NCI-H1436 treated with DMSO at 0.1 percent for 48 hours (cell line): Measurements from ENCODE around the gene LY6G6F.

Experiments
- DNase-seq: peaks from one replicate; lab custom pipeline; 2025; lab: John Stamatoyannopoulos, UW

Gene LY6G6F, protein sequence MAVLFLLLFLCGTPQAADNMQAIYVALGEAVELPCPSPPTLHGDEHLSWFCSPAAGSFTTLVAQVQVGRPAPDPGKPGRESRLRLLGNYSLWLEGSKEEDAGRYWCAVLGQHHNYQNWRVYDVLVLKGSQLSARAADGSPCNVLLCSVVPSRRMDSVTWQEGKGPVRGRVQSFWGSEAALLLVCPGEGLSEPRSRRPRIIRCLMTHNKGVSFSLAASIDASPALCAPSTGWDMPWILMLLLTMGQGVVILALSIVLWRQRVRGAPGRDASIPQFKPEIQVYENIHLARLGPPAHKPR

GRCh38 chr6:31706599-31706998 lies at the start of gene LY6G6F:
Gene LY6G6F, plus strand, starts transcription at chr6:31706866. Its CDS starts 41 bp downstream, at chr6:31706907.
- DNase-seq, result no peak

DNA sequence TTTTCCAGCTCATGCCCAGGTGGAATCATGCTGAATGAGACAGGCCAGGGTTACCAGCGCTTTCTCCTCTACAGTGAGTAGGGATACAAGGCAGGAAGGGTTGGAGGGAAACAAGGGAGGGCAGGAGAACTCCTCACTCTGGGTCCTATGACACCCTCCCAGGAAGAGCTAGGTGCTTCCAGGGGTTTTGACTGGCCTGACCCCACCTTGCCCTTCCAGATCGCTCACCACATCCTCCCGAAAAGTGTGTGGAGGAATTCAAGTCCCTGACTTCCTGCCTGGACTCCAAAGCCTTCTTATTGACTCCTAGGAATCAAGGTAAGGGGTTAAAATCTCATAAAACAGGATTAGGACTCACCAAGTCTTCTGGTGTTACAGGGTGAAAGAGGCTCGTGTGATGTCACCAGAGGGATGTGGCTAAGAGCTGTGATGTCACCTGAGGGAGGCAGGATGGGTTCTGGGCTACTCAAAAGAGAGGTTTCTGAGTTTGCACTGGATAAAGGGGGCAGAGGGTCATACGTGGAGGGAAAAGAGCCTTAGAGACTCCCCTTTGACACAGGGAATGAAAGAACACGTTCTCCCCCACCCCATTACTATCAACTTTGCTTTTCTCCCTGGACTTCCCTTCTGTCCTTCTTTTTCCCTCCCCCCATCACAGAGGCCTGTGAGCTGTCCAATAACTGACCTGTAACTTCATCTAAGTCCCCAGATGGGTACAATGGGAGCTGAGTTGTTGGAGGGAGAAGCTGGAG lies 49.1 kb upstream of the LY6G6F start:
- no peak for DNase-seq

- no peak for DNase-seq
Observed at GRCh38 chr6:31658158-31658688, 48.4 kb upstream of the LY6G6F start.

- DNase-seq, result no peak
Observed at GRCh38 chr6:31658983-31659648, 47.5 kb upstream of the LY6G6F start.

DNA sequence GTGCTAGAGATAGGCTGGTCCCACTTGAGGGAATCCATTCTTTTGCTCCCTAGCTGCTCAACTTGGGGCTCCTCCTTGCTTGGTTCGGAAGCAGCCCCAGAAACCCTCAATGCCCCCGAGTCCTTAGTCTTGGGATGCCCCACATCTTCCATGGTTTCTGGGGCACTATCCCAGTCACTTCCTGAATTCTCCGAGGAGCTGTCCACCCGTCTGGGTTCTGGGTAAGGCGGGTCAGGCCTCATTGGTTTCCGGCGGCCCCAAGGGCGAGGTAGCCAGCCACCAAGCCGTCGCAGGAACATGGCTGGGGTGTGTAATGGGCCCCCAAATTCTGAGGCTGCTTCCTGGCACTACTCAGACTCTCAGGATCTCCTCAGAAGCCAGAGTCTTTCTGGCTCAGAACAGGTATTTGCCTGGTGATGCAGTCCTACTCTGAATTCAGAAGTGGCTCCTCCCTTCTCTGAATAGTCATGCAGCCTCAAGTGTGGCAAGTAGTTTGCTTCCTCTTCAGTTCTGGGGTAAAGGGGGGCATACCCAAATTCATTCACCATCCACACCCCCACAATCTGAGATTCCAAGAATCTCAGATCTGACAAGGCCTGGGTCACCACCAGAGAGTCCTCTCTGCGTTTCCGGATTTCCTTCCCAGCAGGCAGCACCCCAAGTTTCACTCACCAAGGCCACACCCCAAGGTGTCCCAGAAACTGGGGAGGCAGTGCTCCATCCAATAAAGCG lies 46.9 kb upstream of the LY6G6F start:
- no peak for DNase-seq

DNA sequence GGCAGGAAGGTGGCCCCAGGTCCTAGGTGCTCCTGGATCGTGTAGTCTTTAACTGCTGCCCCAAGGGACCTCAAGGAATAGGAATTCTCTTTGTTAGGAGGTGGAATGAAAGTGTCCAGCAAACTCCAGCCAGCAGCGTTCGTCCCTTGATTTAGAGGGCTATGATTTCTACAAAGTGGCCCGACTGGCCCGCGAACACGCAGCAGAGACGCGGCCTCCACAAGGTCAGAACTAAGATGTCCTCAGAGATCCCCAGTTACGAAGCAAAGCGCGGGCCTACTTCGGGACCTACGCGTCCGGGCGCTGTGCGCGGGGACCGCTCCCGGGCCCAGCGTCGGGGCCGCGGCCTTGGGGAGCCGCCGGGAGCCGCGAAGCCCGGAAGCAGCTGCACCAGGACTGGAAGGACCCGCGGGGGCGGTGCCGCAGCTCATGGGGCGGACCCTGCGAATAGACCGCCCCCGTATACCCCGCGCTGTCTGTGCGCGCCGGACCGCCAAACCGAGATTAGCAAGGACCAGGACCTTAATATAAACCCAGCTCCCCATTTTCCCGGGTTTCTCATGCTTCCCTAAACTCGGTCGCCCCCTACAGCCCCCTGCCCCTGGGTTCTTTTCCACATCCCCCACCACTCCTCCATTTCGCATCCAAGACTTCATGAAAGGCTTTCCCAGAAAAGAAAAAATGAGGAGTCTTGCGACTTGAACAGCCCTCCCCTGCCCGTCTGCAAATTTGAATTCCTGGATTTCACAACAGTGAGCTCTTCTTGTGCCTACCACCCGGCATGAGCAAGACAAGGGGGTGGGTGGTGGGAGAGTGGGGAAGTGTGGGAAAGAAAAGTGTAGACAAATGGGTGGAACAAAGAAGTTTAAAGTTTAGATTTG lies 46.0 kb upstream of the LY6G6F start, which contains the start of gene C6orf47:
Gene C6orf47 (minus strand): TSS at position 398 of the 881 bp plus-strand sequence. CDS start 831 bp downstream, outside the sequence.
- DNase-seq, result no peak

DNA sequence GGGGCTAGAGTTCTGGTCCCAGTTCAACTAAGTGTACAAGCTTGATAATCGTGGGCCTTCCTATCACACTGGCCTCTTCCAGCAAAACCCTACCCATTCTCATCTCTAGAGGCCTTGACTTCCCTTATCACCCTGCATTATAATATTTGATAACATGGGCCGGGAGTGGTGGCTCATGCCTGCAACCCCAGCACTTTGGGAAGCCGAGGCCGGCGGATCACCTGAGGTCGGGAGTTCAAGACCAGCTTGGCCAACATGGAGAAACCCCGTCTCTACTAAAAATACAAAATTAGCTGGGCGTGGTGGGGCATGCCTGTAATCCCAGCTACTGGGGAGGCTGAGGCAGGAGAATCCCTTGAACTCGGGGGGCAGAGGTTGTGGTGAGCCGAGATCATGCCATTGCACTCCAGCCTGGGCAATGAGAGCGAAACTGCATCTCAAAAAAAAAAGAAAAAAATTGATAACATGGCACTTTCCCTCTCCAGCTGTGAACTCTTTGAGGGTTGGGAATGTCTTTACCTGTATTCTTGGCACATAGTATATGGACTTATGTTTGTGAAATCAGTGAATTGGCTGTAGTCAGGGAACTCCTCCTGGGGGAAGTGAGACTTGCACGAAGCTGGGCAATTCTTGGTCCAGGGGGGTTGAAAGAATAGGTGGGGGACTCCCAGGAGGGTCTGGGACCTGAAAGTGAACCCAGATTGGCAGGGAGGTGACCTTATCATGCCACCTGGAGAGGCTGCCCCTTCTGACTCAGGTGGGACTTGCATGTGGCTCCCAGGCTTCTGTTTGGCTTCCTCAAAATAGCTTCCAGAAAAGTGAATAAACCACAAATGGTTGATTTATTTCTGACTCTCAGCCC lies 45.2 kb upstream of the LY6G6F start:
- DNase-seq, result no peak

- no peak for DNase-seq
Observed at GRCh38 chr6:31662124-31662723, 44.4 kb upstream of the LY6G6F start.

GRCh38 chr6:31663126-31663960 lies 43.3 kb upstream of the LY6G6F start:
- no peak for DNase-seq

GRCh38 chr6:31663961-31664789 lies 42.5 kb upstream of the LY6G6F start:
- DNase-seq, result no peak

- peak; percentile 78 for DNase-seq
Observed at GRCh38 chr6:31664790-31665500, 41.7 kb upstream of the LY6G6F start, which contains the start of gene GPANK1. Gene GPANK1, minus strand, starts transcription at chr6:31664997. Its CDS starts 519 bp downstream, at chr6:31664478.

GRCh38 chr6:31665501-31666336 lies 40.9 kb upstream of the LY6G6F start, which contains the start of gene CSNK2B:
Gene CSNK2B, plus strand, starts transcription at chr6:31666080. Its CDS starts 752 bp downstream, at chr6:31666832.
- DNase-seq, result peak; percentile 92

- no peak for DNase-seq
Observed at GRCh38 chr6:31666337-31666965, 40.2 kb upstream of the LY6G6F start.

DNA sequence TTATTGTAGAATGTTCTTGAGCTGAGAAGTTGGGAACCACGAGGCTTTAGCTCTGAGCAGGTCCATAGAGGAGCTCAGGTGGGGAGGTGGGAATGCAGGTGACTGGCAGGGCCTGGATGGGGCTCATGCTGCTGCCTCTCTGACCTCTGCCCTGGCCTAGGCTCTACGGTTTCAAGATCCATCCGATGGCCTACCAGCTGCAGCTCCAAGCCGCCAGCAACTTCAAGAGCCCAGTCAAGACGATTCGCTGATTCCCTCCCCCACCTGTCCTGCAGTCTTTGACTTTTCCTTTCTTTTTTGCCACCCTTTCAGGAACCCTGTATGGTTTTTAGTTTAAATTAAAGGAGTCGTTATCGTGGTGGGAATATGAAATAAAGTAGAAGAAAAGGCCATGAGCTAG lies 37.0 kb upstream of the LY6G6F start, which contains the start of gene LY6G5B:
Gene LY6G5B (plus strand): TSS at position 301 of the 400 bp plus-strand sequence. CDS start 975 bp downstream, outside the sequence.
- DNase-seq, result no peak

- no peak for DNase-seq
Observed at GRCh38 chr6:31676322-31676903, 30.3 kb upstream of the LY6G6F start.
